NCI-H146 treated with DMSO at 0.1 percent for 48 hours (cell line): ENCODE measurements around the gene KRTAP4-7.
"Not testable (repeated sequence)": the region's sequence is repeated elsewhere in the genome, so short reads cannot be mapped to it uniquely, and the experiment has no call there.

ENCODE experiments used
- DNase-seq: peaks from one replicate; lab custom pipeline; 2025; ENCODE audit not compliant: unreplicated experiment; lab: John Stamatoyannopoulos, UW

The KRTAP4-7 gene

GRCh38 chr17:41065016-41065689 lies 18.8 kb upstream of the KRTAP4-7 start:
- not testable (repeated sequence) for DNase-seq

GRCh38 chr17:41065829-41066624 lies 17.9 kb upstream of the KRTAP4-7 start, which contains the start of gene KRTAP2-4:
TSS of gene KRTAP2-4 (minus strand) at chr17:41065879. CDS start at chr17:41065845, 34 bp downstream.
- DNase-seq = peak; percentile 15

GRCh38 chr17:41067281-41067680 lies 16.7 kb upstream of the KRTAP4-7 start:
- no peak for DNase-seq

- no peak for DNase-seq
These were observed 14.9 kb upstream of the KRTAP4-7 start for GRCh38 chr17:41069031-41069430.

- DNase-seq = peak; percentile 33
These were observed 12.2 kb upstream of the KRTAP4-7 start for GRCh38 chr17:41071606-41072360.

- DNase-seq = no peak
These were observed 10.3 kb upstream of the KRTAP4-7 start for GRCh38 chr17:41073676-41074075.

GRCh38 chr17:41076788-41077187 lies 7.2 kb upstream of the KRTAP4-7 start:
- DNase-seq = no peak

GRCh38 chr17:41082626-41083025 lies 1.3 kb upstream of the KRTAP4-7 start:
- no peak for DNase-seq

DNA sequence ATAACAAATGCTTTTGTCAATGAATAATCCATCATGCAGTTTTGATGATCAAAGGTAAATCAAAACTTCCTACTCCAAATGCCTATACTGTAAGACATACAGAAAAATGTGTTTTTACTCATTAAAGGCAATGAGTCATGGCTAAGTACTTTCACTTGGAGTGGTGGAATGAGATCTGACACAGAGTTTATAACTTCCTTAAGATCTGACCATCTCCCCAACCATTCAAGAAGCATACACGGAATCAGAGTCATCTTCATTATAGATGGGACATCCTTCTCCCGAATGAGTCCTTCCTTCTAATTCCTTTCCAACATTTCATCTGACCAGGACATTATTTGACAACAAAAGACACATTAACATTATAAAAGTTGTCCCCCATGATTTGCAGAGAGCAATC lies 523 bp upstream of the KRTAP4-7 start:
- DNase-seq = not testable (repeated sequence)

GRCh38 chr17:41088760-41089352 lies 4.9 kb downstream of the KRTAP4-7 start:
- not testable (repeated sequence) for DNase-seq

GRCh38 chr17:41096055-41096454 lies 12.1 kb downstream of the KRTAP4-7 start:
- DNase-seq = no peak

DNA sequence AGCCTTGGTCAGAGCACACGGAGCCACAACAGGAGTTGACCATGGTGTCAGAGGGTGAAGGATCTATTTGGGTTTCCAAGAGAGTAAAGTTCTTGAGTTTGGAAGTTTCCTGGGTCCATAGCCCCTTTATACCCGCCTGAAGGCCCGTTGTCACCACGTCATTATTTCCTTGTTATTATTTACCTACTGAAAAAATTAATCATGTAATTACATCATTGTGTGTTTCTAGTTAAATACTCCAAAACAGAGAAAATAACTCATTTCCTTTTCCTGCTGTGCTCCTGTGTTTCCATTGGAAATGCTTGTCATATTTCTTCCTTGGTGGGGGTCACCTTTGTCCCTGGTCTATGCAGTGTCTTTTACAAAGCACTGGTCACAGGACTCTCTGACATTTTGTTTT lies 14.1 kb downstream of the KRTAP4-7 start, which contains the start of gene KRTAP4-8:
Gene KRTAP4-8, minus strand, starts transcription at position 101 of the 400 bp plus-strand sequence. Its CDS starts 58 bp downstream, at position 43.
- no peak for DNase-seq

- DNase-seq = no peak
These were observed 14.5 kb downstream of the KRTAP4-7 start for GRCh38 chr17:41098481-41098880.

DNA sequence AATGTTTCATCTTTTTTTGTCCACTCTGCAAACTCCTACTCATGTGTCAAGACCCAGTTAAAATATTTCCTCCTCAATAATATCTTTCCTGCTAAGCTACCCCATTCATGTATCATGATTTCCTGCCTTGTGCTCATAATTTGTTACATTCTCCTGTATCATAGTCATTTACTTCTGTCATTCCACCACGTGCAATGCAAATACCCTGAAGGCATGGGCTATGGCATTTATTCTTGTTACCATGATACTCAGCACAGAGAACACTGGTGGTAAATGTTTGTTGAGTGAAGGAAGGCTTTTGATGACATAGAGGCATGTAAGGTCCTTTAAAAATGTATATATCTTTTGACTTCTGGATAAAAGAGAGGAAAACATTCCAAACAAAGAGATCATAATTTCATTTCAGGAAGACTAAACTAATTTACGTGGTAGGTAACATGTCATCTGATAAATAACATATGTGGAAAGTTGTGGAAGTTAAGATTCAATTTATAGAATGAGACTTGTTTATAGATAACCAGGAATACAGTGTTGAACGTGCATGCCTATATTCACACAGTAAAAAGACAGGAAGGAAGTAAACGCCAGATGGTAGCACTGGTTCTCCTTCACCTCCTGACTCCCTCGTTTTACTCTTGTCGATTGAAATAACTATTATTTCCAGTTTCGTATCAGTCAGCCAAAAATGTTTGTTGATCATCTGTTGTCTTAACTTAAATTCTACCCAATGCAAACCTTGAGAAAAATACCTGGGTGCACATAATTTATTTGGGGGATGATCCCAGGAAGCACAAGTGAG lies 15.9 kb downstream of the KRTAP4-7 start:
- DNase-seq = not testable (repeated sequence)

- no peak for DNase-seq
These were observed 17.8 kb downstream of the KRTAP4-7 start, which contains the start of gene KRTAP4-16 for GRCh38 chr17:41101586-41102259. TSS of gene KRTAP4-16 (minus strand) at chr17:41102209. CDS start at chr17:41102209, 0 bp downstream.

DNA sequence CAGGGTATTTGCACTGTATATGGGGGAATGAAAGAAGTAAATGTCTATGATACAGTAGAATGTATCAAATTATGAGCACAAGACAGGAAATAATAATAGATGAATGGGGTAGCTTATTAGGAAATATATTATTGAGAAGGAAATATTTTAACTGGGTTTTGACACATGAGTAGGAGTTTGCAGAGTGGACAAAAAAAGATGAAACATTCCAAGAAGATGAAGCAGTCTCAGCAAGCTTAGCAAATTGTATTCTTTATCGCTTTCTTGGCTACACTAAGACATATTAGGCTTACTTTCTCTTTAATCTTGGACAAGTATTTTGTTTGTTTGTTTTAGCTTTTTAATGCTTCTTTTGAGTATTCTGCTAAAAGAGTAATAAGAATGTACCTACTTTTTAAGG lies 19.9 kb downstream of the KRTAP4-7 start:
- no peak for DNase-seq

DNA sequence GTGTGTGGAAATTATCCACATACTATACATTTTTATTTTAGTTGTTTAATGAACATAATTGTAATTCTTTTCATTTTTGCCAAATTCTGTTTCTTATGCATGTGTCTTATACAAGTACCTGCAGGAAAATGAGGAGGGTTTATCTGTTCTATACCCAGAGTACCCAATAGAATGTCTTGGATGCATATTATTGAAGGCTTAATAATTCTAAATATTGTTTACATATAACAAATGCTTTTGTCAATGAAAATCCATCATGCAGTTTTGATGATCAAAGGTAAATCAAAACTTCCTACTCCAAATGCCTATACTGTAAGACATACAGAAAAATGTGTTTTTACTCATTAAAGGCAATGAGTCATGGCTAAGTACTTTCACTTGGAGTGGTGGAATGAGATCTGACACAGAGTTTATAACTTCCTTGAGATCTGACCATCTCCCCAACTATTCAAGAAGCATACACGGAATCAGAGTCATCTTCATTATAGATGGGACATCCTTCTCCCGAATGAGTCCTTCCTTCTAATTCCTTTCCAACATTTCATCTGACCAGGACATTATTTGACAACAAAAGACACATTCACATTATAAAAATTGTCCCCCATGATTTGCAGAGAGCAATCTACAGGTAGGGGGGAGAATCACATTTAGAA lies 20.6 kb downstream of the KRTAP4-7 start:
- DNase-seq = not testable (repeated sequence)

DNA sequence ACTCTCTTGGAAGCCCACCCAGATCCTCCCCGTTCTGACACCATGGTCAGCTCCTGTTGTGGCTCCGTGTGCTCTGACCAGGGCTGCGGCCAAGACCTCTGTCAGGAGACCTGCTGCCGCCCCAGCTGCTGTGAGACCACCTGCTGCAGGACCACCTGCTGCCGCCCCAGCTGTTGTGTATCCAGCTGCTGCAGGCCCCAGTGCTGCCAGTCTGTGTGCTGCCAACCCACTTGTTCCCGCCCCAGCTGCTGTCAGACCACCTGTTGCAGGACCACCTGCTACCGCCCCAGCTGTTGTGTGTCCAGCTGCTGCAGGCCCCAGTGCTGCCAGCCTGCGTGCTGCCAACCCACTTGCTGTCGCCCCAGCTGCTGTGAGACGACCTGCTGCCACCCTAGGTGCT lies 21.4 kb downstream of the KRTAP4-7 start, which contains the start of gene KRTAP4-9:
Gene KRTAP4-9, plus strand, starts transcription at position 43 of the 400 bp plus-strand sequence. Its CDS starts 0 bp downstream, at position 43.
- not testable (repeated sequence) for DNase-seq

DNA sequence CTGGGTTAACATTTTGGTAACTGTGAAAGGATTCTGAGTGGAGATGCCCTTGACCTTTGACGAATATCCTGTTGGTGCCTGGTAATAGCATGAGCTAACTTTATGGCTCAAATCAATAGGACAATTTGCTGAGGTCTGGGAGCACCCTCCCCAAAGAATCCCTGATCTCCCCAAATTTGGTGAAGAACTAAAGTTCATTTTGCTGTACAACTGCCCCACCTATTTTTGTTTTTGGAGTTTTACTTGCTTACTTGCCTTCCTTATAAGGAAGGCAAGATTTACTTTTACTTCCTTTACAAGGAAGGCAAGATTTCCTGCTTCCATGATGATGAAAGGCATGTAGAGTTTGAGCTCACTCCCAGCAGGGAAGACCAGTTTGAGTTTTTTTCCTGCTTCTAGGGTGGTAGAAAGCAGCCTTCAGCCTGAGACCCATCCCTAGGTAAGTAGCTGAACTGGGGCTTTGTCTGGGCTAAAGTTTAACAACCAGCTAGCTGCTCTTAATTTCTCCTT lies 24.0 kb downstream of the KRTAP4-7 start:
- no peak for DNase-seq
